Heart right ventricle (tissue), 16 donors: ENCODE data around the gene CIBAR2. TPM values are rescaled to one million over a fixed set of nuclear protein-coding genes. Genes with fewer than 3 reads are reported as not detected.

Experiments
- ATAC-seq, 8 donors: fragments of 200-7000 bp; cut with Tn5 transposase; one replicate each; pipeline ENCODE4 v1.9.1; 2020; ENCODE audit warnings: mild to moderate bottlenecking in 8 of 8, moderate library complexity in 8 of 8, moderate number of reproducible peaks in 1 of 8
- DNase-seq, 2 donors: peaks; one replicate each; pipeline ENCODE4 v3.0.0-alpha.2; 2020
- H3K27ac ChIP-seq, 10 donors: fragments of 200-600 bp; sonication (generic) in 2 of 10; one replicate each; pipeline versions ENCODE4 v1.5.0 to v1.8.0; 2020 to 2022; ENCODE audit warnings: mild to moderate bottlenecking in 3 of 10
- H3K27me3 ChIP-seq, 7 donors: fragments of 200-600 bp; one replicate each; pipeline ENCODE4 v1.8.0; 2021 to 2022; ENCODE audit warnings: mild to moderate bottlenecking in 2 of 7
- H3K36me3 ChIP-seq, 9 donors: fragments of 200-600 bp; sonication (generic) in 1 of 9; one replicate each; pipeline versions ENCODE4 v1.5.0 to v1.8.0; 2020 to 2022; ENCODE audit warnings: mild to moderate bottlenecking in 2 of 9
- H3K4me1 ChIP-seq, 9 donors: fragments of 200-600 bp; sonication (generic) in 1 of 9; one replicate each; pipeline versions ENCODE4 v1.5.0 to v1.8.0; 2020 to 2022; ENCODE audit warnings: mild to moderate bottlenecking in 4 of 9
- H3K4me3 ChIP-seq, 10 donors: fragments of 200-600 bp; sonication (generic) in 2 of 10; one replicate each; pipeline versions ENCODE4 v1.5.0 to v1.8.0; 2020 to 2022; ENCODE audit warnings: mild to moderate bottlenecking in 7 of 10, moderate library complexity in 2 of 10
- H3K9me3 ChIP-seq, 11 donors: fragments of 200-600 bp in 10 of 11; sonication (generic) in 2 of 11; one replicate each; pipeline versions ENCODE4 v1.5.0 to v1.8.0; 2013 to 2022; ENCODE audit warnings: mild to moderate bottlenecking in 2 of 11, control low read depth in 1 of 11, moderate library complexity in 1 of 11
- WGBS, 2 donors: extraction: QIAGEN DNeasy Blood & Tissue Kit; methylation state at CpG; one replicate each; pipeline ENCODE4 v1.1.7; 2013; ENCODE audit warnings: inconsistent platforms in 1 of 2; 5-methylcytosine and 5-hydroxymethylcytosine counted together
- intact Hi-C, 10 donors: fragments of 100-400 bp; cut with DNase I; formaldehyde crosslinking; loops; one replicate each; pipeline versions ENCODE4 v1.11.1 to v1.14.2; 2022
- polyA plus RNA-seq, 2 donors: library from polyadenylated mRNA; stranded (reverse); fragments of 200-250 nt; gene quantifications; one replicate each; pipeline ENCODE4 v1.2.3, GENCODE V29; 2013
- total RNA-seq, 10 donors: library from RNA; stranded (reverse); fragmentation: NEBNext Ultra II Directional in 3 of 10; extraction: Animal tissue kit (Norgen Biotek cat#: 25700) in 3 of 10; gene quantifications; one replicate each; pipeline versions ENCODE4 v1.2.1 to v1.2.4, GENCODE V29; 2021 to 2023
- TF ChIP-seq, protein P1 (sequence below), 9 donors: fragments of 200-600 bp; sonication (generic) in 2 of 9; IDR thresholded peaks; one replicate each; pipeline versions ENCODE4 v1.5.0 to v1.8.0; 2021 to 2022; ENCODE audit warnings: antibody characterized with exemption in 9 of 9, mild to moderate bottlenecking in 5 of 9, moderate library complexity in 1 of 9
- donor health status: Arrhythmogenic right ventricular cardiomyopathy.
- donor health status: ischemic (EF 13 %, LVEDD 7.1; RV severe dilation, severe dysfunction).
- donor health status: healthy with polysubstance abuse.
- donor health status: DM: no; HTN: yes; CAD: no.
- donor health status: DM: no; HTN: no; CAD: no.
- donor health status: ischemic (EF 25% LVEDD 6.9; RV normal size, moderate dysfunction).
- donor health status: ischemic (EF 25% LVEDD 5.7; RV mildly dilated, moderate dysfunction).
- donor health status: healthy.
- donor health status: DM: yes; HTN: yes; CAD: no.
- donor health status: Ischemic cardiomyopathy.
- donor health status: ischemic (EF 35%, LVEDD 5.7; RV mildly dilated, moderate dysfunction).
- donor health status: nonischemic (EF 11% LVEDD 7.7; RV severe dilation, severe dysfunction).
- donor health status: DM: yes; HTN: yes; CAD: no.
- donor health status: PGD.
- donor health status: ischemic (EF 29% LVEDD 5.4; RV normal size, mild dysfunction).
- donor health status: nonischemic (EF 23%, LVEDD 6.1; RV moderate dilation, normal function).

Gene CIBAR2
- total and polyA plus RNA-seq, 12 donors = not detected

DNA sequence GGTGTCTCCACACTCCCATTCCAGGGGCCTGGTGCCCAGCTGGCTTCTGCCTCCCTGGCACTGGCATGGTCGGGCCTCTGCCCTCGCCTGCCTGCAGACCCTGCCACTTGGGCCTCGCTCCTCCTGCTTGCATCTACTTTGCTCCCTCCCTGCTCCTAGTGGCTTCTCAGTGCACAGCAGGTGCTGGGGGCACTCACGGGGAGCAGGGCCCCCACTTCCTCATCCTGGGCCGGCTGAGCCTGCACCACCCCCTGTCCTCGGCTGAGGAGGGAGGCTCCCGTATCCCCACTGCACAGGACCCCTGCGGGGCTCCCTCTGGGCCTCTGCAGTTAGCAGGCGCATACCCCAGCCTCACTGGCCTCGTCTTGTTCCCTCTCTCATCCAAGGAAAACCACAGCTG is 35.2 kb downstream of the CIBAR2 start:
- H3K9me3 ChIP-seq = no peaks in the 10 kb centered on the region
- no peak overlapping the region for H3K27ac ChIP-seq
- peaks cover 0 to 92% (median 10%) of the 10 kb centered on the region in 9 donors for H3K36me3 ChIP-seq
- no peaks in the 10 kb centered on the region for H3K27me3 ChIP-seq
- no peak for ATAC-seq
- DNase-seq = no peak
- intact Hi-C loops = no loop called here
- WGBS, 2 donors = 88 to 89% methylated on average over 10 of the region's 10 CpGs
- peaks cover 0 to 9% (median 0%) of the 10 kb centered on the region in 9 donors for H3K4me1 ChIP-seq
- H3K4me3 ChIP-seq = no peak overlapping the region
- TF ChIP-seq, protein P1, sequence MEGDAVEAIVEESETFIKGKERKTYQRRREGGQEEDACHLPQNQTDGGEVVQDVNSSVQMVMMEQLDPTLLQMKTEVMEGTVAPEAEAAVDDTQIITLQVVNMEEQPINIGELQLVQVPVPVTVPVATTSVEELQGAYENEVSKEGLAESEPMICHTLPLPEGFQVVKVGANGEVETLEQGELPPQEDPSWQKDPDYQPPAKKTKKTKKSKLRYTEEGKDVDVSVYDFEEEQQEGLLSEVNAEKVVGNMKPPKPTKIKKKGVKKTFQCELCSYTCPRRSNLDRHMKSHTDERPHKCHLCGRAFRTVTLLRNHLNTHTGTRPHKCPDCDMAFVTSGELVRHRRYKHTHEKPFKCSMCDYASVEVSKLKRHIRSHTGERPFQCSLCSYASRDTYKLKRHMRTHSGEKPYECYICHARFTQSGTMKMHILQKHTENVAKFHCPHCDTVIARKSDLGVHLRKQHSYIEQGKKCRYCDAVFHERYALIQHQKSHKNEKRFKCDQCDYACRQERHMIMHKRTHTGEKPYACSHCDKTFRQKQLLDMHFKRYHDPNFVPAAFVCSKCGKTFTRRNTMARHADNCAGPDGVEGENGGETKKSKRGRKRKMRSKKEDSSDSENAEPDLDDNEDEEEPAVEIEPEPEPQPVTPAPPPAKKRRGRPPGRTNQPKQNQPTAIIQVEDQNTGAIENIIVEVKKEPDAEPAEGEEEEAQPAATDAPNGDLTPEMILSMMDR (IDR thresholded peaks at IDR 0.05) = no peak

DNA sequence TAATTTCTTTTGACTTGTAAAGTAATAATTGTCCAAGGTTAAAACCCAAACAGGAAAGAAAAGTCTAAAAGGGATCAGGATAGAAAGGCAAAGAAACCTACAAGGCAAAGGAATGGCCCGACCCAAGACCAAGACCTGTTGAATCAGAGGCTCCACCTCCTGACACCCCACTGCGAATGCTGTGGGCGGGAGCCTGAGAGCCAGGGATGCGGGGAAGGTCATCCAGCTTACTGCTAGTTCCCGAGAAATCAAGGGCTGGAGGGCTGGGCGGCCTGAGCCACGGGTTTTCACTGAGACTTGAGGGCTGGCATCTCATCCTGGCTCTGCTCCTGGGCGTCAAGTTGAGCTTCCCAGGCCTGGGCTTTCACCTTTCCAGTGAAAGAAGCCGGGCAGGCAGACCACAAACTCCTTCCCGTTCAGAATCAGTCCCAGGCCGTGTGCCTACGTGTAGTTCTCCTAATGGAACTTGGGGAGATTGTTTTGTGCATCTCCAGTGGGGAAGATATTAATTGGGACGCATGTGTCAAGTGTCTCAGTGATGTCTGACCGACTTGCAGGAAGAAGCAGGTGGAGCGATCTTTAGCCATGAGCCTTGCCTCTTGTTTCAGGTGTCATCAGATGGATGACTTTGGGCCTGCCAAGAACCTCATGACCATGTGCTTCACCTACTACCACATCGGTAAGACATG is 36.9 kb downstream of the CIBAR2 start:
- DNase-seq = no peak
- ATAC-seq = no peak
- Histone ChIP-seq H3K27me3 (no peaks in the 10 kb centered on the region), H3K4me3 (no peak overlapping the region), H3K9me3 (no peaks in the 10 kb centered on the region), H3K4me1 (peaks cover 0 to 9% (median 0%) of the 10 kb centered on the region in 9 donors), H3K27ac (no peak overlapping the region), H3K36me3 (peaks cover 0 to 89% (median 10%) of the 10 kb centered on the region in 9 donors)
- 95 to 96% methylated on average over 16 of the region's 16 CpGs for WGBS, 2 donors
- intact Hi-C loops = no loop called here
- TF ChIP-seq, protein P1 (IDR thresholded peaks at IDR 0.05) = no peak

DNA sequence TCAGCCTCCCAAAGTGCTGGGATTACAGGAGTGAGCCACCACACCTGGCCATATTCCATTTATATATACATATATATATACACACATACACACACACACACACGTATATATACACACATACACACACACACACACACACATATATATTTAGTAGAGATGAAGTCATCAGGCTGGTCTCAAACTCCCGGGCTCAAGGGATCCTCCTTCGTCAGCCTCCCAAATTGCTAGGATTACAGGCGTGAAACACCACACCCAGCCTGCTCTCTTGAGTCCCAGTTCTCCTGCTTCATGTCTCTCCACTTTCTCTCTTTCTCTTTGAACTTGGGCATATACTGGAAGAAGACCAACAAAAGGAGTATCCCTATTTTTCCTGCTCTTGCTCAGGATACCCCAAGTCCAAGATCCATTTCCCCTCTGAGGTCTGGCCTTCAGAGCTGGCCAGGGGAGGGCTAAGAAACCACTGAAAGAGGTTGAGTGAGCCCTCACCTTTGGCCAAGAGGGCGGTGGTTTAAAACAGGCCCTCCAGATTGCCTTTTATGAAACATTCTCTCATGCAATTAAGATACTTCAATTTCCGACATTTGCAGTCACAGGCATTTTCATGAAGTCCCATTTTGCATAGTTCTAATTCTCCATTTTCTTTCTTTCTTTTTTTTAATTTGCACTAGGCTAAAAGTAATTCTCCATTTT is 37.9 kb downstream of the CIBAR2 start:
- WGBS, 2 donors = 91 to 94% methylated on average over 6 of the region's 6 CpGs
- H3K4me1 ChIP-seq = peaks cover 0 to 9% (median 0%) of the 10 kb centered on the region in 9 donors
- H3K36me3 ChIP-seq = peaks cover 0 to 88% (median 10%) of the 10 kb centered on the region in 9 donors
- no peaks in the 10 kb centered on the region for H3K9me3 ChIP-seq
- H3K4me3 ChIP-seq = no peak overlapping the region
- ATAC-seq (no peak), DNase-seq (no peak)
- TF ChIP-seq, protein P1 (IDR thresholded peaks at IDR 0.05) = no peak
- no peaks in the 10 kb centered on the region for H3K27me3 ChIP-seq
- no peak overlapping the region for H3K27ac ChIP-seq
- intact Hi-C loops = no loop called here

DNA sequence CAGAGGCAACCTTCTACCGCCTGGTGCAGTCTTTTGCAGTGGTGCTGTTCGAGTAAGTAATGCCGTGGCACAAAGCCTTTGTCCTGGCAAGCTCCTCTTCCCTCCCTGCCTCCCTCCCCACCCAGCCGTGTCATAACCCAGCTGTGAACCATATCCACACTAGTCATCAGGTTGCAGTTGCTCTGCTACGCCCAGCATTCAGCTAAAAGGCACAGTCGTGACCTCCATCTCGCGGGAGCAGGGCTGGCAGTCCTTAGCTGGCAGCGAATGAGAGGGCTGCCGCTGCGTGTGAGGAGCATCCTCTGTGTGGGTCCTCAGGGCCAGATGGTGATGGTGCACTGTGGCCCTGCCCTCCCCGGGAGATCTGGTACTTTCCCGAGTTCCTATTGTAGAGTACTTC is 39.3 kb downstream of the CIBAR2 start:
- ATAC-seq (peak; percentile 28 to 92 (median 66)), DNase-seq (peak; percentile 20 to 46)
- no peaks in the 10 kb centered on the region for H3K27me3 ChIP-seq
- H3K9me3 ChIP-seq = no peaks in the 10 kb centered on the region
- H3K36me3 ChIP-seq = peaks cover 0 to 88% (median 5%) of the 10 kb centered on the region in 9 donors
- intact Hi-C loops = no loop called here
- H3K4me1 ChIP-seq = peaks cover 0 to 9% (median 0%) of the 10 kb centered on the region in 9 donors
- TF ChIP-seq, protein P1 (IDR thresholded peaks at IDR 0.05) = no peak
- no peak overlapping the region for H3K27ac ChIP-seq
- no peak overlapping the region for H3K4me3 ChIP-seq
- 79 to 80% methylated on average over 13 of the region's 13 CpGs for WGBS, 2 donors
